Keratinocyte (primary cell): ENCODE measurements around the gene S100Z. TPM values are rescaled to one million over a fixed set of nuclear protein-coding genes. Genes with fewer than 3 reads are reported as not detected.
A peak's percentile ranks its signal among the peaks of the same experiment; 100 is the strongest.

Experiments used
- DNase-seq: peaks from one replicate; pipeline ENCODE4 v3.0.0-alpha.2; 2011; ENCODE audit warnings: low read depth, missing footprints, low spot score
- FAIRE-seq: peaks from 2 replicates; lab custom pipeline; 2011; peaks lifted over from hg19 to GRCh38; lab: Jason Lieb, UNC
- H2AFZ ChIP-seq: 2 replicates; pipeline ENCODE4 v1.6.0; 2012; ENCODE audit warnings: low read length, control low read depth, inconsistent platforms; ENCODE audit not compliant: control insufficient read depth
- H3K27ac ChIP-seq: 2 replicates; pipeline ENCODE4 v1.5.1; 2011; ENCODE audit warnings: low read length; ENCODE audit not compliant: control insufficient read depth, insufficient read depth
- H3K27me3 ChIP-seq: 3 replicates; pipeline ENCODE4 v1.6.0; 2011; ENCODE audit warnings: low read length; ENCODE audit not compliant: control insufficient read depth, insufficient read depth; ENCODE audit errors: extremely low read depth
- H3K36me3 ChIP-seq, 2 experiments: 2 replicates in 1 of 2; 3 replicates in 1 of 2; pipeline ENCODE4 v1.5.1; 2011; ENCODE audit warnings: low read length in 2 of 2, mild to moderate bottlenecking in 1 of 2; ENCODE audit not compliant: control insufficient read depth in 2 of 2, insufficient read depth in 2 of 2; ENCODE audit errors: extremely low read depth in 1 of 2
- H3K4me1 ChIP-seq: 3 replicates; pipeline ENCODE4 v1.5.1; 2011; ENCODE audit warnings: low read length; ENCODE audit not compliant: control insufficient read depth, insufficient read depth; ENCODE audit errors: extremely low read depth
- H3K4me2 ChIP-seq: 3 replicates; pipeline ENCODE4 v1.6.0; 2011; ENCODE audit warnings: low read depth, low read length; ENCODE audit not compliant: control insufficient read depth, insufficient read depth; ENCODE audit errors: extremely low read depth
- H3K4me3 ChIP-seq, 3 experiments: fragments of 200-600 bp in 1 of 3; sonication (generic) in 1 of 3; 2 replicates in 2 of 3; 3 replicates in 1 of 3; pipeline ENCODE4 v1.5.1; 2011 to 2016; ENCODE audit warnings: low read length in 3 of 3, mild to moderate bottlenecking in 3 of 3, control low read depth in 2 of 3, inconsistent platforms in 1 of 3, low read depth in 1 of 3, mixed read lengths in 1 of 3, mixed run types in 1 of 3, moderate library complexity in 1 of 3; ENCODE audit not compliant: control insufficient read depth in 2 of 3, insufficient read depth in 2 of 3; ENCODE audit errors: extremely low read depth in 1 of 3
- H3K79me2 ChIP-seq: 2 replicates; pipeline ENCODE4 v1.6.0; 2012; ENCODE audit warnings: low read length; ENCODE audit not compliant: control insufficient read depth, insufficient read depth
- H3K9ac ChIP-seq: 3 replicates; pipeline ENCODE4 v1.6.0; 2011; ENCODE audit warnings: low read length; ENCODE audit not compliant: control insufficient read depth, insufficient read depth; ENCODE audit errors: extremely low read depth
- H3K9me1 ChIP-seq: 3 replicates; pipeline ENCODE4 v1.6.0; 2011; ENCODE audit warnings: low read length; ENCODE audit not compliant: control insufficient read depth, insufficient read depth; ENCODE audit errors: extremely low read depth
- H3K9me3 ChIP-seq: 2 replicates; pipeline ENCODE4 v1.5.1; 2012; ENCODE audit warnings: low read depth, low read length; ENCODE audit not compliant: control insufficient read depth
- H4K20me1 ChIP-seq: 3 replicates; pipeline ENCODE4 v1.6.0; 2011; ENCODE audit warnings: low read length; ENCODE audit not compliant: control insufficient read depth, insufficient read depth; ENCODE audit errors: extremely low read depth
- CTCF ChIP-seq, 3 experiments: IDR thresholded peaks in 1 of 3; conservative IDR thresholded peaks in 1 of 3; optimal IDR thresholded peaks in 1 of 3; 2 replicates in 2 of 3; 3 replicates in 1 of 3; pipeline versions ENCODE3 to v1.5.1; 2011; ENCODE audit warnings: low read length in 3 of 3, mild to moderate bottlenecking in 3 of 3, moderate library complexity in 2 of 3, control low read depth in 1 of 3, inconsistent platforms in 1 of 3; ENCODE audit not compliant: insufficient read depth in 2 of 3; ENCODE audit errors: extremely low read depth in 1 of 3
- EZH2 ChIP-seq: IDR thresholded peaks from one replicate; pipeline ENCODE4 v1.6.1; 2012; ENCODE audit warnings: inconsistent platforms, mild to moderate bottlenecking, low read length, moderate library complexity
- dilution Hi-C: fragments of 300-500 bp; cut with MboI; formaldehyde crosslinking; loops from one replicate; pipeline ENCODE4 v1.7.0; 2020; ENCODE audit warnings: low sequenced_read_pairs; ENCODE audit not compliant: extremely low pct_ligation_motif_present
- polyA plus RNA-seq, 5 experiments: library from polyadenylated mRNA; depleted of rRNA in 3 of 5; stranded (reverse) in 3 of 5; stranded (forward) in 1 of 5; unstranded in 1 of 5; fragments of >200 nt; gene quantifications; 1 replicate in 1 of 5; 2 replicates in 3 of 5; 3 replicates in 1 of 5; pipeline versions ENCODE4 v1.2.1 to v1.2.3, GENCODE V29; 2011 to 2012; ENCODE audit warnings: missing spikeins in 2 of 5, low read depth in 1 of 5, low replicate concordance in 1 of 5

The S100Z gene
- polyA plus RNA-seq, 1 donor (not counting 4 experiments of a cell fraction or from before 2014, with no cell fraction given): not detected

- H3K9ac ChIP-seq: no peak overlapping the region
- no peaks in the 10 kb centered on the region for H3K79me2 ChIP-seq
- no peak overlapping the region for H3K4me3 ChIP-seq
- peak overlapping the region; percentile 0 for H3K4me2 ChIP-seq
- H3K9me1 ChIP-seq: no peaks in the 10 kb centered on the region
- peaks cover 51% of the 10 kb centered on the region for H3K4me1 ChIP-seq
- dilution Hi-C loops: no loop called here
- no peak for DNase-seq
- peak; percentile 94 for FAIRE-seq
- H3K27ac ChIP-seq: peak overlapping the region; percentile 24
- no peaks in the 10 kb centered on the region for H4K20me1 ChIP-seq
- peak overlapping the region; percentile 19 for H2AFZ ChIP-seq
- no peaks in the 10 kb centered on the region for H3K27me3 ChIP-seq
- H3K9me3 ChIP-seq: no peaks in the 10 kb centered on the region
- TF ChIP-seq CTCF (optimal IDR thresholded peaks at IDR 0.05 in 1 of 3, IDR thresholded peaks at IDR 0.05 in 1 of 3, conservative IDR thresholded peaks at IDR 0.05 in 1 of 3; ENCODE audit: extremely low read depth in 1 of 3, insufficient read depth in 2 of 3, low read length in 3 of 3) (no peak), EZH2 (no peak)
- no peaks in the 10 kb centered on the region for H3K36me3 ChIP-seq
Measured at GRCh38 chr5:76809141-76809540, 40.7 kb upstream of the S100Z start.

GRCh38 chr5:76810236-76810635 is 39.6 kb upstream of the S100Z start:
- Histone ChIP-seq H2AFZ (no peak overlapping the region), H3K27me3 (no peaks in the 10 kb centered on the region), H3K9me3 (no peaks in the 10 kb centered on the region), H3K4me3 (no peak overlapping the region), H3K79me2 (no peaks in the 10 kb centered on the region), H3K4me2 (no peak overlapping the region), H3K4me1 (peaks cover 58% of the 10 kb centered on the region), H4K20me1 (no peaks in the 10 kb centered on the region), H3K9me1 (no peaks in the 10 kb centered on the region), H3K27ac (peak overlapping the region; percentile 81), H3K9ac (no peak overlapping the region), H3K36me3 (no peaks in the 10 kb centered on the region)
- FAIRE-seq: no peak
- dilution Hi-C loops: no loop called here
- TF ChIP-seq EZH2 (no peak), CTCF (optimal IDR thresholded peaks at IDR 0.05 in 1 of 3, IDR thresholded peaks at IDR 0.05 in 1 of 3, conservative IDR thresholded peaks at IDR 0.05 in 1 of 3; ENCODE audit: extremely low read depth in 1 of 3, insufficient read depth in 2 of 3, low read length in 3 of 3) (no peak)
- no peak for DNase-seq
